Liver (tissue), 9 donors: ENCODE results near the gene KIF6. TPM values are rescaled to one million over a fixed set of nuclear protein-coding genes. Genes with fewer than 3 reads are reported as not detected.

Experiments used
- DNase-seq: peaks from one replicate; pipeline ENCODE4 v3.0.0-alpha.2; 2017; ENCODE audit warnings: low spot score
- H3K27ac ChIP-seq, 2 donors: one replicate each; pipeline ENCODE4 v1.7.0; 2013; ENCODE audit warnings: inconsistent platforms in 2 of 2, low read length in 2 of 2, control low read depth in 1 of 2, low read depth in 1 of 2, mild to moderate bottlenecking in 1 of 2
- H3K27me3 ChIP-seq, 4 donors: one replicate each; pipeline versions ENCODE4 v1.6.1 to v1.7.0; 2013; ENCODE audit warnings: low read length in 3 of 4, inconsistent platforms in 1 of 4, mild to moderate bottlenecking in 1 of 4, moderate library complexity in 1 of 4; ENCODE audit not compliant: control insufficient read depth in 4 of 4, insufficient read depth in 4 of 4
- H3K36me3 ChIP-seq, 4 donors: one replicate each; pipeline versions ENCODE4 v1.6.1 to v1.7.0; 2013; ENCODE audit warnings: low read length in 3 of 4, mild to moderate bottlenecking in 3 of 4, low read depth in 1 of 4, moderate library complexity in 1 of 4; ENCODE audit not compliant: control insufficient read depth in 4 of 4, insufficient read depth in 3 of 4
- H3K4me1 ChIP-seq, 4 donors: one replicate each; pipeline versions ENCODE4 v1.6.1 to v1.7.0; 2013; ENCODE audit warnings: low read length in 3 of 4, mild to moderate bottlenecking in 3 of 4, moderate library complexity in 1 of 4; ENCODE audit not compliant: control insufficient read depth in 4 of 4, insufficient read depth in 4 of 4
- H3K4me3 ChIP-seq, 3 donors: one replicate each; pipeline versions ENCODE4 v1.6.1 to v1.7.0; 2013; ENCODE audit warnings: low read length in 3 of 3, control low read depth in 1 of 3, low read depth in 1 of 3, mild to moderate bottlenecking in 1 of 3
- H3K9ac ChIP-seq, 2 donors: one replicate each; pipeline ENCODE4 v1.7.0; 2013; ENCODE audit warnings: low read length in 2 of 2, mild to moderate bottlenecking in 2 of 2, moderate library complexity in 2 of 2, control low read depth in 1 of 2, low read depth in 1 of 2
- H3K9me3 ChIP-seq, 4 donors: one replicate each; pipeline versions ENCODE4 v1.6.1 to v1.7.0; 2013; ENCODE audit warnings: low read length in 3 of 4; ENCODE audit not compliant: control insufficient read depth in 4 of 4
- EGR1 ChIP-seq, 2 donors: IDR thresholded peaks; 2 replicates each; pipeline ENCODE4 v1.6.1; 2016 to 2018; ENCODE audit warnings: antibody characterized with exemption in 2 of 2, low read depth in 2 of 2
- FOXA1 ChIP-seq: IDR thresholded peaks from 2 replicates; pipeline ENCODE4 v1.6.1; 2016; ENCODE audit warnings: antibody characterized with exemption
- FOXA2 ChIP-seq: IDR thresholded peaks from 2 replicates; pipeline ENCODE4 v1.6.1; 2016; ENCODE audit warnings: antibody characterized with exemption
- GABPA ChIP-seq, 2 donors: IDR thresholded peaks in 1 of 2; conservative IDR thresholded peaks in 1 of 2; 2 replicates each; pipeline ENCODE4 v1.6.1; 2016; ENCODE audit warnings: antibody characterized with exemption in 2 of 2, mild to moderate bottlenecking in 1 of 2, moderate library complexity in 1 of 2
- HNF4A ChIP-seq, 2 donors: conservative IDR thresholded peaks; 2 replicates each; pipeline ENCODE4 v1.6.1; 2016; ENCODE audit warnings: antibody characterized with exemption in 2 of 2, mild to moderate bottlenecking in 2 of 2
- HNF4G ChIP-seq: IDR thresholded peaks from 2 replicates; pipeline ENCODE4 v1.6.1; 2016; ENCODE audit warnings: antibody characterized with exemption
- JUND ChIP-seq, 2 donors: IDR thresholded peaks; 2 replicates each; pipeline ENCODE4 v1.6.1; 2016; ENCODE audit warnings: antibody characterized with exemption in 2 of 2
- NR2F2 ChIP-seq: IDR thresholded peaks from 2 replicates; pipeline ENCODE4 v1.6.1; 2016; ENCODE audit warnings: antibody characterized with exemption
- RAD21 ChIP-seq, 2 donors: IDR thresholded peaks; 2 replicates each; pipeline ENCODE4 v1.6.1; 2016; ENCODE audit warnings: antibody characterized with exemption in 2 of 2, mild to moderate bottlenecking in 2 of 2
- RXRA ChIP-seq, 2 donors: IDR thresholded peaks; 2 replicates each; pipeline ENCODE4 v1.6.1; 2017 to 2018; ENCODE audit warnings: antibody characterized with exemption in 2 of 2, mild to moderate bottlenecking in 1 of 2
- SP1 ChIP-seq: IDR thresholded peaks from 2 replicates; pipeline ENCODE4 v1.6.1; 2018; ENCODE audit warnings: antibody characterized with exemption, mild to moderate bottlenecking
- TAF1 ChIP-seq: conservative IDR thresholded peaks from 2 replicates; pipeline ENCODE4 v1.6.1; 2016; ENCODE audit warnings: antibody characterized with exemption, mild to moderate bottlenecking
- YY1 ChIP-seq: IDR thresholded peaks from 2 replicates; pipeline ENCODE4 v1.6.1; 2016; ENCODE audit warnings: antibody characterized with exemption, mild to moderate bottlenecking
- WGBS: extraction: QIAGEN DNeasy Blood & Tissue Kit; methylation state at CpG from one replicate; pipeline ENCODE4 v1.1.7; 2013; 5-methylcytosine and 5-hydroxymethylcytosine counted together
- polyA plus RNA-seq, 2 donors: library from polyadenylated mRNA; stranded (reverse) in 1 of 2; unstranded in 1 of 2; fragments of 200-250 nt in 1 of 2; fragments of >200 nt in 1 of 2; fragmentation: Nextera tagmentation in 1 of 2; extraction: Ambion mirVana in 1 of 2; gene quantifications; one replicate each; pipeline versions ENCODE4 v1.2.1 to v1.2.3, GENCODE V29; 2013 to 2015
- total RNA-seq, 2 donors: library from RNA; depleted of rRNA; stranded (reverse); fragments of >200 nt; gene quantifications; one replicate each; pipeline ENCODE4 v1.2.3, GENCODE V29; 2014
- TF ChIP-seq, protein P1 (sequence below): IDR thresholded peaks from 2 replicates; pipeline ENCODE4 v1.6.1; 2016; ENCODE audit warnings: antibody characterized with exemption, mild to moderate bottlenecking
- TF ChIP-seq, protein P2 (sequence below): IDR thresholded peaks from 2 replicates; pipeline ENCODE4 v1.6.1; 2016; ENCODE audit warnings: antibody characterized with exemption
- TF ChIP-seq, protein P3 (sequence below): IDR thresholded peaks from 2 replicates; pipeline ENCODE4 v1.6.1; 2016; ENCODE audit warnings: antibody characterized with exemption
- TF ChIP-seq, protein P4 (sequence below): IDR thresholded peaks from 2 replicates; pipeline ENCODE4 v1.6.1; 2016; ENCODE audit warnings: antibody characterized with exemption
- TF ChIP-seq, protein P5 (sequence below): fragments of 150-350 bp; IDR thresholded peaks from 2 replicates; pipeline ENCODE4 v1.5.1; 2017; ENCODE audit warnings: improper control_type of control experiment, low read depth, low read length; ENCODE audit not compliant: missing input control
- donor health status: healthy.
- donor health status: healthy.
- donor health status: healthy.
- donor health status: healthy.
- donor health status: healthy.

KIF6 gene
- total and polyA plus RNA-seq, 4 donors, result 0.17 to 7.5 (median 0.29) TPM

DNA sequence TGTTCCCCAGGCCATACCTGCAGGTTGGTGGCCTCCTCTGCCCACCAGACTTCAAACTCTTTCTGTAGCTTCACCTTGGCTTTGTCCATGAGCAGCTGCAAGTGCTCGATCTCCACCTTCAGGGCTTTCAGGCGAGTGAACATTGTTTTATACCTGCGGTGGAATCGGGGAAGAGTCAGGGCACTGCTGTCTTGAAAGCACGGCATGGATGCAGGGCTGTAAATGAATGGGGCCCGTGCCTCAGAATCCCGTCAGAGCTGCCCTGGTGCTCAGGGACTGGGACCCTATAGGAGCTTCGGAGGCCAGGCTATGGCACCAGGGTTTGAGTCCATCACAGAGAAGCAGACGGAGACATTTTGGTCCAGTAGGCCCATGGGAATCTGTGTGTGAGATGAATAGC lies 364.8 kb downstream of the KIF6 start:
- no peak overlapping the region for H3K27ac ChIP-seq
- WGBS, result 93% methylated on average over 9 of the region's 9 CpGs
- H3K9ac ChIP-seq, result no peak overlapping the region
- no peaks in the 10 kb centered on the region for H3K9me3 ChIP-seq
- no peak for TF ChIP-seq EGR1 (IDR thresholded peaks at IDR 0.05; ENCODE audit: low read depth in 2 of 2)
- no peak for TF ChIP-seq RXRA (IDR thresholded peaks at IDR 0.05)
- TF ChIP-seq SP1, result no peak
- TF ChIP-seq JUND (IDR thresholded peaks at IDR 0.05), result no peak
- TF ChIP-seq HNF4G, result no peak
- no peak for TF ChIP-seq YY1
- TF ChIP-seq TAF1, result no peak
- TF ChIP-seq RAD21 (IDR thresholded peaks at IDR 0.05), result no peak
- TF ChIP-seq, protein P1, sequence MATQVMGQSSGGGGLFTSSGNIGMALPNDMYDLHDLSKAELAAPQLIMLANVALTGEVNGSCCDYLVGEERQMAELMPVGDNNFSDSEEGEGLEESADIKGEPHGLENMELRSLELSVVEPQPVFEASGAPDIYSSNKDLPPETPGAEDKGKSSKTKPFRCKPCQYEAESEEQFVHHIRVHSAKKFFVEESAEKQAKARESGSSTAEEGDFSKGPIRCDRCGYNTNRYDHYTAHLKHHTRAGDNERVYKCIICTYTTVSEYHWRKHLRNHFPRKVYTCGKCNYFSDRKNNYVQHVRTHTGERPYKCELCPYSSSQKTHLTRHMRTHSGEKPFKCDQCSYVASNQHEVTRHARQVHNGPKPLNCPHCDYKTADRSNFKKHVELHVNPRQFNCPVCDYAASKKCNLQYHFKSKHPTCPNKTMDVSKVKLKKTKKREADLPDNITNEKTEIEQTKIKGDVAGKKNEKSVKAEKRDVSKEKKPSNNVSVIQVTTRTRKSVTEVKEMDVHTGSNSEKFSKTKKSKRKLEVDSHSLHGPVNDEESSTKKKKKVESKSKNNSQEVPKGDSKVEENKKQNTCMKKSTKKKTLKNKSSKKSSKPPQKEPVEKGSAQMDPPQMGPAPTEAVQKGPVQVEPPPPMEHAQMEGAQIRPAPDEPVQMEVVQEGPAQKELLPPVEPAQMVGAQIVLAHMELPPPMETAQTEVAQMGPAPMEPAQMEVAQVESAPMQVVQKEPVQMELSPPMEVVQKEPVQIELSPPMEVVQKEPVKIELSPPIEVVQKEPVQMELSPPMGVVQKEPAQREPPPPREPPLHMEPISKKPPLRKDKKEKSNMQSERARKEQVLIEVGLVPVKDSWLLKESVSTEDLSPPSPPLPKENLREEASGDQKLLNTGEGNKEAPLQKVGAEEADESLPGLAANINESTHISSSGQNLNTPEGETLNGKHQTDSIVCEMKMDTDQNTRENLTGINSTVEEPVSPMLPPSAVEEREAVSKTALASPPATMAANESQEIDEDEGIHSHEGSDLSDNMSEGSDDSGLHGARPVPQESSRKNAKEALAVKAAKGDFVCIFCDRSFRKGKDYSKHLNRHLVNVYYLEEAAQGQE, result no peak
- TF ChIP-seq FOXA1, result no peak
- TF ChIP-seq HNF4A (conservative IDR thresholded peaks at IDR 0.05), result no peak
- no peak for TF ChIP-seq GABPA (IDR thresholded peaks at IDR 0.05 in 1 of 2, conservative IDR thresholded peaks at IDR 0.05 in 1 of 2)
- TF ChIP-seq, protein P2, sequence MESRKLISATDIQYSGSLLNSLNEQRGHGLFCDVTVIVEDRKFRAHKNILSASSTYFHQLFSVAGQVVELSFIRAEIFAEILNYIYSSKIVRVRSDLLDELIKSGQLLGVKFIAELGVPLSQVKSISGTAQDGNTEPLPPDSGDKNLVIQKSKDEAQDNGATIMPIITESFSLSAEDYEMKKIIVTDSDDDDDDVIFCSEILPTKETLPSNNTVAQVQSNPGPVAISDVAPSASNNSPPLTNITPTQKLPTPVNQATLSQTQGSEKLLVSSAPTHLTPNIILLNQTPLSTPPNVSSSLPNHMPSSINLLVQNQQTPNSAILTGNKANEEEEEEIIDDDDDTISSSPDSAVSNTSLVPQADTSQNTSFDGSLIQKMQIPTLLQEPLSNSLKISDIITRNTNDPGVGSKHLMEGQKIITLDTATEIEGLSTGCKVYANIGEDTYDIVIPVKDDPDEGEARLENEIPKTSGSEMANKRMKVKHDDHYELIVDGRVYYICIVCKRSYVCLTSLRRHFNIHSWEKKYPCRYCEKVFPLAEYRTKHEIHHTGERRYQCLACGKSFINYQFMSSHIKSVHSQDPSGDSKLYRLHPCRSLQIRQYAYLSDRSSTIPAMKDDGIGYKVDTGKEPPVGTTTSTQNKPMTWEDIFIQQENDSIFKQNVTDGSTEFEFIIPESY, result no peak
- TF ChIP-seq, protein P3, sequence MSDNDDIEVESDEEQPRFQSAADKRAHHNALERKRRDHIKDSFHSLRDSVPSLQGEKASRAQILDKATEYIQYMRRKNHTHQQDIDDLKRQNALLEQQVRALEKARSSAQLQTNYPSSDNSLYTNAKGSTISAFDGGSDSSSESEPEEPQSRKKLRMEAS, result no peak
- TF ChIP-seq NR2F2, result no peak
- no peak for TF ChIP-seq FOXA2
- H3K4me3 ChIP-seq, result no peak overlapping the region
- no peaks in the 10 kb centered on the region for H3K27me3 ChIP-seq
- H3K4me1 ChIP-seq, result peaks cover 0 to 7% (median 1%) of the 10 kb centered on the region in 4 donors
- no peaks in the 10 kb centered on the region for H3K36me3 ChIP-seq
- DNase-seq, result no peak

DNA sequence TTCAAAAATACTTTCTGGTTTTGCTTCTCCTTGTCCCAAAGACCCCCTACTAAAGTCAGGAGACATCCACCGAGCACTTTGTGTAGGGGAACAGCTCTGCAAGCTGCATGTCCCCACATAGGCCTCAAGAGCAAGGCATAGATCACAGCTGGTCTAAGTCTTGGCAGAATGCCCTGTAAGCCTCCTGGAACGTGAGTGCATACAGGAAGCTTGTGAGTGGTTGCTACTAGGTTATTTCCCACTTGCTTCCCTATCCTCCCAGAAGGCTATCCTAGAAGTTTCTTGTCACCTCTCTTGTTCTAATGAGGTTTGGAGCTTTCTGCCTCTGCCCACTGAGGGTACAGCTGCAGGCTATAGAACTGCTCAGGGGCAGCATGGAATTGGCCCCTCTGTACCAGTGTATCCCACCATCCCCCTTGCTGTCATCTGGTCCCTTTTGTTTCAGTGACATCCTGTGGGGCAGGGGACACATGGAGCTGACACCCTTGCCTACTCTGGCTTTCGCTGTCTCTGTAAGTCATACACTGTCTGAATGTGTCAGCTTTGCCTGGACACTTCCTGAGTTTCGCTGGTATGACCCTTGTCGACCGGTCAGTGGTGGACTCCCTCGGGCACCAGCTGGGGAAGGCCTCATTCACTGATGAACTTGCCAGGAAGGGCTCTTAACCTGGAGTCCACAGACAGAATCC lies 367.1 kb downstream of the KIF6 start:
- Histone ChIP-seq H3K27me3 (no peaks in the 10 kb centered on the region), H3K27ac (no peak overlapping the region), H3K9ac (no peak overlapping the region), H3K9me3 (no peaks in the 10 kb centered on the region), H3K4me1 (peaks cover 0 to 7% (median 3%) of the 10 kb centered on the region in 4 donors), H3K36me3 (no peaks in the 10 kb centered on the region), H3K4me3 (no peak overlapping the region)
- WGBS, result 60% methylated on average over 7 of the region's 7 CpGs
- TF ChIP-seq YY1, result no peak
- no peak for TF ChIP-seq TAF1
- no peak for TF ChIP-seq RXRA (IDR thresholded peaks at IDR 0.05)
- no peak for TF ChIP-seq FOXA1
- TF ChIP-seq JUND (IDR thresholded peaks at IDR 0.05), result no peak
- TF ChIP-seq SP1, result no peak
- no peak for TF ChIP-seq RAD21 (IDR thresholded peaks at IDR 0.05)
- TF ChIP-seq, protein P4, sequence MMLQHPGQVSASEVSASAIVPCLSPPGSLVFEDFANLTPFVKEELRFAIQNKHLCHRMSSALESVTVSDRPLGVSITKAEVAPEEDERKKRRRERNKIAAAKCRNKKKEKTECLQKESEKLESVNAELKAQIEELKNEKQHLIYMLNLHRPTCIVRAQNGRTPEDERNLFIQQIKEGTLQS, result no peak
- TF ChIP-seq, protein P5, sequence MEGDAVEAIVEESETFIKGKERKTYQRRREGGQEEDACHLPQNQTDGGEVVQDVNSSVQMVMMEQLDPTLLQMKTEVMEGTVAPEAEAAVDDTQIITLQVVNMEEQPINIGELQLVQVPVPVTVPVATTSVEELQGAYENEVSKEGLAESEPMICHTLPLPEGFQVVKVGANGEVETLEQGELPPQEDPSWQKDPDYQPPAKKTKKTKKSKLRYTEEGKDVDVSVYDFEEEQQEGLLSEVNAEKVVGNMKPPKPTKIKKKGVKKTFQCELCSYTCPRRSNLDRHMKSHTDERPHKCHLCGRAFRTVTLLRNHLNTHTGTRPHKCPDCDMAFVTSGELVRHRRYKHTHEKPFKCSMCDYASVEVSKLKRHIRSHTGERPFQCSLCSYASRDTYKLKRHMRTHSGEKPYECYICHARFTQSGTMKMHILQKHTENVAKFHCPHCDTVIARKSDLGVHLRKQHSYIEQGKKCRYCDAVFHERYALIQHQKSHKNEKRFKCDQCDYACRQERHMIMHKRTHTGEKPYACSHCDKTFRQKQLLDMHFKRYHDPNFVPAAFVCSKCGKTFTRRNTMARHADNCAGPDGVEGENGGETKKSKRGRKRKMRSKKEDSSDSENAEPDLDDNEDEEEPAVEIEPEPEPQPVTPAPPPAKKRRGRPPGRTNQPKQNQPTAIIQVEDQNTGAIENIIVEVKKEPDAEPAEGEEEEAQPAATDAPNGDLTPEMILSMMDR, result no peak
- no peak for TF ChIP-seq GABPA (IDR thresholded peaks at IDR 0.05 in 1 of 2, conservative IDR thresholded peaks at IDR 0.05 in 1 of 2)
- no peak for TF ChIP-seq HNF4G
- no peak for TF ChIP-seq FOXA2
- no peak for DNase-seq
